OCI-M2 (cell line): ENCODE data around the gene FCGR1A.
"Not testable (repeated sequence)": the region's sequence is repeated elsewhere in the genome, so short reads cannot be mapped to it uniquely, and the experiment has no call there.

Source experiments
- DNase-seq: peaks from one replicate; lab custom pipeline; 2025; ENCODE audit not compliant: unreplicated experiment; lab: John Stamatoyannopoulos, UW

FCGR1A gene

DNA sequence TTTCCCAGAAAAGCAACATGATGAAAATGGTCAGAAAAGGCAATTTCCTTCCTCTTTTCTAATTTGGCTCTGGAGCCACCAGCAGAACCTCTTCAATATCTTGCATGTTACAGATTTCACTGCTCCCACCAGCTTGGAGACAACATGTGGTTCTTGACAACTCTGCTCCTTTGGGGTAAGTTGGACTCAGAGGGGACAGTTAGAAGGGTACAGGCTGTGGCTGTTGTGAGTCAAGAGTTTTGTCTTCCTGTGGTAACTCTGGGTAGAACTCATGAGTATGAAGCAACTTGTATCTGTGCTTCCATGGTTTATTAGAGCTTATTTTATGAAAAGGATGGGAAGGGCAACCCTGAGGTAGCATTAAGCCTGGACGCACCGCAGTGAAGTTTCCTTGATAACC lies at the start of gene FCGR1A:
Gene FCGR1A (plus strand): TSS at position 95 of the 400 bp plus-strand sequence. CDS start 50 bp downstream, at position 145.
- not testable (repeated sequence) for DNase-seq

GRCh38 chr1:149732781-149733180 lies 49.7 kb upstream of the FCGR1A start:
- not testable (repeated sequence) for DNase-seq

- not testable (repeated sequence) for DNase-seq
These were observed 47.8 kb upstream of the FCGR1A start for GRCh38 chr1:149734692-149735091.

- DNase-seq, result not testable (repeated sequence)
These were observed 42.3 kb upstream of the FCGR1A start for GRCh38 chr1:149740148-149740581.

GRCh38 chr1:149740590-149741230 lies 41.8 kb upstream of the FCGR1A start:
- DNase-seq, result not testable (repeated sequence)

- not testable (repeated sequence) for DNase-seq
These were observed 40.6 kb upstream of the FCGR1A start for GRCh38 chr1:149741914-149742313.

GRCh38 chr1:149746463-149747356 lies 35.8 kb upstream of the FCGR1A start:
- not testable (repeated sequence) for DNase-seq

GRCh38 chr1:149747359-149748143 lies 34.9 kb upstream of the FCGR1A start:
- DNase-seq, result not testable (repeated sequence)

DNA sequence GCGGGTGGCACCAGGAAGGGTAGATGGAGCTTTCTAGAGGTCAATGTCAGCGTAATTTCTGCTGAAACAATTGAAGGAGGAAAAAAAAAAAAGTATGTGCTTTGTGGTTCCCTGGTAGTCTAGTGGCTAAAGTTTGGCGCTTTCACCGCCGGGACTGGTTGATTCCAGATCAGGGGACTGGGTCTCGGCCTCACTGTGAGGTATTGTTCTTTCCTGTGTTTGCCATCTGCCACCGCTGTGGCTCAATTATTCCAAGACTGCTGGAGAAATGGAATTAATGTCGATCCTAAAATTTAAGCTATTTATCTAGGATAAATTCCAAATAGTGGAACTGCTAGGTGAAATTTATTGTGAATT lies 34.4 kb upstream of the FCGR1A start:
- not testable (repeated sequence) for DNase-seq

DNA sequence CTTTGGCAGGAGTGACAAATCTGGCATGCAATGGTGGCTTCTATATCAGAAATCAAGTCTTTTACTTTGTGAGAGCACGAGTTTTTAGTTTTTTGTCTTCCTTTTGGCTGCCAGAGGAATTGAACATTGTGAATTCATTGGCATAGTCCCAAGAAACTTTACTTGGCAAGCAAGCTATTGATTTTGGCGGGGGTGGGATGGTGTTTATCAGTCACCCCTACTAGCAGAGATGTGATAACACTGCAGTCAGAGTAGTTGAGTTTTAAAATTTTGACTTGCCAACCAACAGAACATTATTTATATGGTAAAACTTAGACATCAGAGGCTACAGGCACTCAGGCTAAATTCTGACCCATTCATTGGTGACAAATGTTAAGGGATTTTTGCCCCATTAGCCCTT lies 31.9 kb upstream of the FCGR1A start:
- not testable (repeated sequence) for DNase-seq

DNA sequence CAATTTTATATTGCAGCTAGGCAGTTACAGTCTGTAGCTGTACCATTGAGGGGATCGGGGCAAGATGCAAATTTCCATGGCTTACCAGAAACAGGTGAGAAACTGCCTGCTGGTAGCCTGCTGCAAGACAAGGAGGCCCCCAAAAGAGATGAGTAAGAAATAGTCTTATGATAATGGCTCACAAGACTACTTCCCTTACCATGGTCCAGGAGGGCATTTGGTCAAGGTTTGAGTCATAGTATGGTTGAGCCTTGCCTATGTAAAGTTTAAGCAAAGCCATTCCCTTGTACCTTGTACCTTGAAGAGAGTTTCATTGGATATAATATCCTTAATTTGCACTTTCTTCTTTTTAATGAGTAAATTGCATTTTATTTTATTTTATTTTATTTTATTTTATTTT lies 30.3 kb upstream of the FCGR1A start:
- DNase-seq, result not testable (repeated sequence)

- not testable (repeated sequence) for DNase-seq
These were observed 29.0 kb upstream of the FCGR1A start for GRCh38 chr1:149753466-149753865.

- DNase-seq, result not testable (repeated sequence)
These were observed 27.2 kb upstream of the FCGR1A start for GRCh38 chr1:149755294-149755693.

DNA sequence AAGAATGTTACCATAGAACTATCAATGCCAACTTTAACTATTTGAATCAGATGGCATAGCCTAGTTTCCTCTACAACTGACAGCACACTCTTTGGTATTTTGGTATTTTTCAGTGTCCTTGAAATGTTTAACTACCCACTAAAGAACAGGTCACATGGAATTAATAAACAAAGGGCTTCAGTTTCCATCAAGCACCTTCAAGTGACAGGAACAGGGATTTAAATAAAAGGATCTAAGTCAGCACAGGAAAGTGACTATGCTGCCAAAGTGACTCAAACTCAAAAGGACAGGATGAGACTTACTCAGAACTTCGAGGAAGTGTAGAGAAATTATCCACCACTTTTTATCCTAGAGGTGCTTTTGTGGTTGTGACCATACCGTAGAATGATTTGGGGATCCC lies 20.2 kb upstream of the FCGR1A start:
- not testable (repeated sequence) for DNase-seq

DNA sequence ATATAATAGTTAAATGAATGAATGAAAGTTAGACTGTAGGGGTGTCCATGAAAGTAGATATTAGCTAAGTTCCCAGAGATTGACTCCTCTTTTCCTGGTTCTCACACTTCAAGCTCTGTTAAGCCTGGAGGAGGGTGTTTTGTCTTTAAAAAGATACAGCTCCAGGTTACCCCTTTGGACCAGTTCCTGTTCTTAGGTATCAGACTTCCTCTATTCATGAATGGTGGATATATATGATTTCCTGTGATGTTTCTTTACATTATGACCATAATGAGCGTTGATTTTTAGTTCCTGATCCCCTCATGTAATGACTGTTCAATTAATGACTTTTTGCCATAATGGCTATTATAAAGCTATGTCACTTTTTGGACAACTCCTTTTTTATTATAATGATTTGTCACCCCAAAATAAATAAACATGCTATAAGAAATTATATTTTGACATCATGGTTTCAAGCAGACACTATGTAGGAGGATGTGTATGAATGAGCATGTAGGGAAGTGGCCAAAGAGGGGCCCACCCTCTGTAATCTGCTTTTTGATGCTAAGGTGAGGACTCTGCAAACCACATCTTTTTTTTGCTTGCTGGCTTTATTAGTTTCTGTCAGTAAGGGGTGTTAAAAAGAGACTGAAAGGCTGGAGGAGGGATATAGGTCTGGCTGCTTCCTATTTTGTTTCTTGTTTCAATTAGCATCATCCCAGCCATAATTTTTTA lies 18.2 kb upstream of the FCGR1A start:
- not testable (repeated sequence) for DNase-seq

DNA sequence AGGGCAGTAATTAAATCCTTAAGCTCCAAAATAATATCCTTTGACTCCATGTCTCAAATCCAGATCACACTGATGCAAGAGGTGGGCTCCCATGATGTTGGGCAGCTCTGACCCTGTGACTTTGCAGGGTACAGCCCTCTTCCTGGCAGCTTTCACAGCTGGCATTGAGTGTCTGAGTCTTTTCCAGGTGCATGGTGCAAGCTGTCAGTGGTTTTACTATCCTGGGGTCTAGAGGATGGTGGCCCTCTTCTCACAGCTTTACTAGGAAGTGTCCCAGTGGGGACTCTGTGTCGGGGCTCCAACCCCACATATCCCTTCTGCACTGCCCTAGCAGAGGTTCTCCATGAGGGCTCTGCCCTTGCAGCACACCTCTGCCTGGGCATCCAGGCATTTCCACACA lies 16.3 kb upstream of the FCGR1A start:
- DNase-seq, result not testable (repeated sequence)

DNA sequence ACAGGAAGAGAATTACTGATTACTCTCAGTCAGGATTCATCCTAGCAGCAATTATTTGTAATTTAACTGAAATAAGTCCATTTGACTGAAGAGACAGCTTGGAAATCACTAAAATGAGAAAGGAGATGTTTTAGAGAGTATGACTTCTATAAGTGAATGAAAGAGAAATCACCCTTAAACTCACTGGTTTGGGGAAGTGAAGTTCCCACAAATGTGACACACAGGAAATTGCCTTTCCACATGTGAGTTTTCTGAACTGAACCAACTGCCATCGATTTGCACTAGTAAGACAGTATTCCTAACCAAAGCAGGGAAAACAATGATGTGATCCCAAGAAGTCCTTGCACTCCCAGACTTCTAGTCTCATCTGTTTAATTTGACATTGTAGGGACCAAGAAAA lies 13.3 kb upstream of the FCGR1A start:
- DNase-seq, result not testable (repeated sequence)

GRCh38 chr1:149770661-149771060 lies 11.8 kb upstream of the FCGR1A start:
- not testable (repeated sequence) for DNase-seq

DNA sequence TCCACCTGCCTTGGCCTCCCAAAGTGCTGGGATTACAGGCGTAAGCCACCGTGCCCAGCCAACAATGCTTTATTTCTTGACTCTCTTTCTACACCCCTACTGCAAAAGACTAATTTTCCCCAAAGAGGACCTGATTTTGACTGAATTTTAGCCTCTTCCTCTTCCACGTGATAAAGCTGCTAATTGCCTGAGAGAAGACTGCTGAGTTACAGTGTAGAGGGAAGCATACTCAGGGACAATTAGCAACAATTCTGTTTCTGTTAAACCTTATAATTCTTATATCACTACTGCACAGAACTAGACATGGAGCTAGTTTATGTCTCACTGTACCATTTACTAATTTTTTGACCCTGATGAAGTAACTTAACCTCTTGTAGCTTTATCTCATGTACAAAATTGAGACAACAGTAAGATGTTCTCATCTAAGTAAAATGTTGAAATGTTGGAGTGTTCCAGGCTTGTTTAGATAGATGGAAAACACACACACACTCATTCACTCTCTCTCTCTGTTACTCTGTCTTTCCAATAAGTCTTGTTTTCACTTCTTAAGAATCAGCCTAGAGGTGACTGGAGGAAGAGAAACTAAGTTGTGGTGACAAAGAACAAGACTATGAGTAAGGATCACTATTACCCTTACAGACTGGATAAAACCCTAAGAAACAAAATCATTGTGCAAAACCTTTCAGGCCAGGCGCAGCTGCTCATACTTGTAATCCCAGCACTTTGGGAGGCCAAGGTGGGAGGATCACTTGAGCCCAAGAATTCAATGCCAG lies 10.7 kb upstream of the FCGR1A start:
- not testable (repeated sequence) for DNase-seq
